ENCODE measurements around the gene TBC1D4. TPM values are rescaled to one million over a fixed set of nuclear protein-coding genes. Genes with fewer than 3 reads are reported as not detected.

The TBC1D4 gene
- total RNA-seq, 1 experiment from 2014 or later: 5.5 TPM

GRCh38 chr13:75415171-75415570 lies 66.8 kb downstream of the TBC1D4 start:
- no peak overlapping the region for H3K4me3 ChIP-seq (ENCODE audit: low read depth in 2 of 2, low read length in 2 of 2)
- no peaks in the 10 kb centered on the region for H3K36me3 ChIP-seq (ENCODE audit: control insufficient read depth, insufficient read depth, low read length)
- DNase-seq (ENCODE audit: low read depth, low spot score): no peak
- in situ Hi-C loops (cut with HindIII; ENCODE audit: low pct_unique_long_range_greater_than_20kb, low sequenced_read_pairs): no loop called here
- H3K27me3 ChIP-seq (ENCODE audit: control insufficient read depth, insufficient read depth, low read length): no peaks in the 10 kb centered on the region
- TF ChIP-seq POLR2AphosphoS5 (IDR thresholded peaks at IDR 0.05; ENCODE audit: low read depth, low read length) (no peak), REST (IDR thresholded peaks at IDR 0.05; ENCODE audit: insufficient read depth in 1 of 2, low read depth in 2 of 2, low read length in 1 of 2) (no peak), CTCF (IDR thresholded peaks at IDR 0.05) (no peak), TCF7L2 (IDR thresholded peaks at IDR 0.05; ENCODE audit: low read depth, low read length) (no peak), SIN3A (IDR thresholded peaks at IDR 0.05; ENCODE audit: borderline replicate concordance, insufficient read depth, low read depth, low read length) (no peak)
- BruUV-seq (replicated peaks): no TSS peak
- no peak overlapping the region for H3K27ac ChIP-seq (ENCODE audit: low read length)
- intact Hi-C loops (cut with micrococcal nuclease; ENCODE audit: unreplicated experiment): no loop called here
- peaks cover 3% of the 10 kb centered on the region; the same call in 1 of the 2 replicates for H3K4me1 ChIP-seq (ENCODE audit: control insufficient read depth, insufficient read depth, low read length)
- ChIA-PET POLR2A (no interaction called here), CTCF (no interaction called here)
- no peaks in the 10 kb centered on the region for H3K9me3 ChIP-seq (ENCODE audit: control insufficient read depth, insufficient read depth, low read depth, low read length)
- ATAC-seq: no peak

GRCh38 chr13:75414036-75414827 lies 67.7 kb downstream of the TBC1D4 start:
- TF ChIP-seq POLR2AphosphoS5 (IDR thresholded peaks at IDR 0.05; ENCODE audit: low read depth, low read length) (no peak), TCF7L2 (IDR thresholded peaks at IDR 0.05; ENCODE audit: low read depth, low read length) (no peak)
- Histone ChIP-seq H3K9me3 (ENCODE audit: control insufficient read depth, insufficient read depth, low read depth, low read length) (no peaks in the 10 kb centered on the region), H3K27me3 (ENCODE audit: control insufficient read depth, insufficient read depth, low read length) (no peaks in the 10 kb centered on the region), H3K36me3 (ENCODE audit: control insufficient read depth, insufficient read depth, low read length) (no peaks in the 10 kb centered on the region), H3K4me3 (ENCODE audit: low read depth in 2 of 2, low read length in 2 of 2) (no peak overlapping the region), H3K27ac (ENCODE audit: low read length) (no peak overlapping the region), H3K4me1 (ENCODE audit: control insufficient read depth, insufficient read depth, low read length) (peaks cover 3% of the 10 kb centered on the region; the same call in 1 of the 2 replicates)
- BruUV-seq (replicated peaks): no TSS peak
- CTCF ChIA-PET: no interaction called here
- intact Hi-C loops (cut with micrococcal nuclease; ENCODE audit: unreplicated experiment): no loop called here
- ATAC-seq (no peak), DNase-seq (ENCODE audit: low read depth, low spot score) (no peak)
- in situ Hi-C loops (cut with HindIII; ENCODE audit: low pct_unique_long_range_greater_than_20kb, low sequenced_read_pairs): no loop called here
- POLR2A ChIA-PET: no interaction called here

- in situ Hi-C loops (cut with HindIII; ENCODE audit: low pct_unique_long_range_greater_than_20kb, low sequenced_read_pairs): no loop called here
- no peak overlapping the region for H3K4me3 ChIP-seq (ENCODE audit: low read depth in 2 of 2, low read length in 2 of 2)
- ChIA-PET CTCF (no interaction called here), POLR2A (no interaction called here)
- ATAC-seq (no peak), DNase-seq (ENCODE audit: low read depth, low spot score) (no peak)
- no peak overlapping the region for H3K27ac ChIP-seq (ENCODE audit: low read length)
- H3K9me3 ChIP-seq (ENCODE audit: control insufficient read depth, insufficient read depth, low read depth, low read length): no peaks in the 10 kb centered on the region
- H3K36me3 ChIP-seq (ENCODE audit: control insufficient read depth, insufficient read depth, low read length): no peaks in the 10 kb centered on the region
- H3K27me3 ChIP-seq (ENCODE audit: control insufficient read depth, insufficient read depth, low read length): no peaks in the 10 kb centered on the region
- no TSS peak for BruUV-seq (replicated peaks)
- no peak for TF ChIP-seq TCF7L2 (IDR thresholded peaks at IDR 0.05; ENCODE audit: low read depth, low read length)
- no peak for TF ChIP-seq REST (IDR thresholded peaks at IDR 0.05; ENCODE audit: insufficient read depth in 1 of 2, low read depth in 2 of 2, low read length in 1 of 2)
- no peak for TF ChIP-seq POLR2AphosphoS5 (IDR thresholded peaks at IDR 0.05; ENCODE audit: low read depth, low read length)
- TF ChIP-seq CTCF (IDR thresholded peaks at IDR 0.05): no peak
- TF ChIP-seq SIN3A (IDR thresholded peaks at IDR 0.05; ENCODE audit: borderline replicate concordance, insufficient read depth, low read depth, low read length): no peak
- intact Hi-C loops (cut with micrococcal nuclease; ENCODE audit: unreplicated experiment): no loop called here
- H3K4me1 ChIP-seq (ENCODE audit: control insufficient read depth, insufficient read depth, low read length): no peaks in the 10 kb centered on the region
Measured at GRCh38 chr13:75411924-75412537, 69.9 kb downstream of the TBC1D4 start.

All from Panc1 (cell line).